Calu3 (cell line): ENCODE measurements around the gene MN1. TPM values are rescaled to one million over a fixed set of nuclear protein-coding genes. Genes with fewer than 3 reads are reported as not detected.

Experiments
- BruUV-seq: library from RNA; stranded (reverse); fragments of 400-500 nt; replicated peaks from 2 replicates; lab custom pipeline; 2021; lab: Mats Ljungman, UMichigan
- CTCF ChIA-PET: fragments of 300-600 bp; sonication (Branson Sonifier 250); formaldehyde crosslinking; loops from one replicate; lab custom pipeline; 2022; ENCODE audit warnings: antibody characterized with exemption; lab: Charles Lee
- DNase-seq: peaks from one replicate; pipeline ENCODE4 v3.0.0; 2022
- H3K27ac Mint-ChIP-seq: one replicate; pipeline ENCODE4 v1.8.0; 2022; ENCODE audit warnings: mixed read lengths; ENCODE audit not compliant: unreplicated experiment
- H3K27me3 Mint-ChIP-seq: one replicate; pipeline ENCODE4 v1.8.0; 2022; ENCODE audit warnings: mixed read lengths; ENCODE audit not compliant: unreplicated experiment
- H3K36me3 Mint-ChIP-seq: one replicate; pipeline ENCODE4 v1.8.0; 2022; ENCODE audit warnings: mild to moderate bottlenecking, moderate library complexity, mixed read lengths; ENCODE audit not compliant: insufficient read depth, unreplicated experiment
- H3K4me1 Mint-ChIP-seq: one replicate; pipeline ENCODE4 v1.8.0; 2022; ENCODE audit warnings: mild to moderate bottlenecking, low read depth, mixed read lengths; ENCODE audit not compliant: unreplicated experiment
- H3K4me3 Mint-ChIP-seq: one replicate; pipeline ENCODE4 v1.8.0; 2022; ENCODE audit warnings: mild to moderate bottlenecking, low read depth, moderate library complexity, mixed read lengths; ENCODE audit not compliant: unreplicated experiment
- H3K9me3 Mint-ChIP-seq: one replicate; pipeline ENCODE4 v1.8.0; 2022; ENCODE audit warnings: low read depth, mixed read lengths; ENCODE audit not compliant: unreplicated experiment
- intact Hi-C: fragments of 100-400 bp; cut with micrococcal nuclease; formaldehyde crosslinking; loops from one replicate; pipeline ENCODE4 v1.10.0; 2022; ENCODE audit not compliant: unreplicated experiment
- total RNA-seq: library from RNA; stranded (reverse); gene quantifications from 2 replicates; pipeline ENCODE4 v1.2.3, GENCODE V29; 2022
- TF ChIP-seq, protein P1 (sequence below): fragments of 200-600 bp; IDR thresholded peaks from one replicate; pipeline ENCODE4 v1.8.0; 2022; ENCODE audit warnings: antibody characterized with exemption; ENCODE audit not compliant: unreplicated experiment

Gene MN1
- total RNA-seq, 1 experiment from 2014 or later, result 2.3 TPM

DNA sequence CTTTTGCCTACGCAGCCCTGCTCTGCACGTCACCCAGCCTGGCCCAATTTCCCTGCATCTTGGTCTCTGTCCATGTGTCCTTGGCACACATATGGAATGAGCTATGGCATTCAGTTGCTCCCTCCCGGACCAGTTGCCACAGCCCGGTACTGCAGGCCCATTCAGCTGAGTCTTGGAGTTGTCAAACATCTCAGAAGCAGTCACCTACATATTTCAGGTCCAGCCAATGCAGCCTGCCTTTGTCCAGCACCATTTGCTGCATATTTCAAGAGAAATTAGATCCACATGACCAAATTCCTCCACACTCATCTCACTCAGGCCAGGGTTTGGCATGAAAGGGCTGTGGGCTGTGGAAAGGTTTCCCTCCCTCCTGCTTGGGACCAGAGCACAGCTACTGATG is 76.8 kb downstream of the MN1 start:
- no peaks in the 10 kb centered on the region for H3K36me3 Mint-ChIP-seq
- H3K4me1 Mint-ChIP-seq, result peaks cover 35% of the 10 kb centered on the region
- CTCF ChIA-PET, result no interaction called here

DNA sequence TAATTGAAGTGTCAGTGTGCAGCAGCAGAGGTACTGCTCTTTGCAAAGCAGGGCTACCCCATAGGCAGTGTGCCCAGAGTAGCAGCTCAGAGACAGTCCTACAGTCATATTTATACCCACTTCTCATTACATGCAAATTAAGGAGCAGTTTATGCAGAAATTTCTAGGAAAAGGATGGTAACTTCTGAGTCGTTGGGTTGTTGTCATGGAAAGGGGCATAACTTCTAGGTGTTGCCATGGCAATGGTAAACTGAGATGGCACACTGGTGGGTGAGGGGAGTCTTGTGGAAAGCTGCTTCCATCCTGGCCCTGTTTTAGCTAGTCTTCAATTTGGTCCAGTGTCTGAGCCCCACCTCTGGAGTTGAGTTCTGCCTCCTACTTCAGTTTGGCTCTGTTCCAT is 77.4 kb downstream of the MN1 start:
- BruUV-seq, result no TSS peak
- TF ChIP-seq, protein P1, sequence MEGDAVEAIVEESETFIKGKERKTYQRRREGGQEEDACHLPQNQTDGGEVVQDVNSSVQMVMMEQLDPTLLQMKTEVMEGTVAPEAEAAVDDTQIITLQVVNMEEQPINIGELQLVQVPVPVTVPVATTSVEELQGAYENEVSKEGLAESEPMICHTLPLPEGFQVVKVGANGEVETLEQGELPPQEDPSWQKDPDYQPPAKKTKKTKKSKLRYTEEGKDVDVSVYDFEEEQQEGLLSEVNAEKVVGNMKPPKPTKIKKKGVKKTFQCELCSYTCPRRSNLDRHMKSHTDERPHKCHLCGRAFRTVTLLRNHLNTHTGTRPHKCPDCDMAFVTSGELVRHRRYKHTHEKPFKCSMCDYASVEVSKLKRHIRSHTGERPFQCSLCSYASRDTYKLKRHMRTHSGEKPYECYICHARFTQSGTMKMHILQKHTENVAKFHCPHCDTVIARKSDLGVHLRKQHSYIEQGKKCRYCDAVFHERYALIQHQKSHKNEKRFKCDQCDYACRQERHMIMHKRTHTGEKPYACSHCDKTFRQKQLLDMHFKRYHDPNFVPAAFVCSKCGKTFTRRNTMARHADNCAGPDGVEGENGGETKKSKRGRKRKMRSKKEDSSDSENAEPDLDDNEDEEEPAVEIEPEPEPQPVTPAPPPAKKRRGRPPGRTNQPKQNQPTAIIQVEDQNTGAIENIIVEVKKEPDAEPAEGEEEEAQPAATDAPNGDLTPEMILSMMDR, result no peak
- no peak for DNase-seq
- intact Hi-C loops, result no loop called here
- CTCF ChIA-PET, result interaction anchor here (0.6 kb wide), 1 partner anchor 60 kb away, joined by 3 read pairs; no protein-coding TSS in a partner anchor
- H3K9me3 Mint-ChIP-seq, result peaks cover 4% of the 10 kb centered on the region
- no peak overlapping the region for H3K27ac Mint-ChIP-seq
- no peaks in the 10 kb centered on the region for H3K27me3 Mint-ChIP-seq
- H3K4me1 Mint-ChIP-seq, result peaks cover 35% of the 10 kb centered on the region
- H3K4me3 Mint-ChIP-seq, result no peak overlapping the region
- H3K36me3 Mint-ChIP-seq, result no peaks in the 10 kb centered on the region

More for the DNA sequence above, 76.8 kb downstream of the MN1 start:
- intact Hi-C loops, result no loop called here
- no TSS peak for BruUV-seq
- Mint-ChIP-seq H3K9me3 (peaks cover 4% of the 10 kb centered on the region), H3K27ac (no peak overlapping the region), H3K27me3 (no peaks in the 10 kb centered on the region), H3K4me3 (no peak overlapping the region)
- TF ChIP-seq, protein P1, result no peak
- no peak for DNase-seq

DNA sequence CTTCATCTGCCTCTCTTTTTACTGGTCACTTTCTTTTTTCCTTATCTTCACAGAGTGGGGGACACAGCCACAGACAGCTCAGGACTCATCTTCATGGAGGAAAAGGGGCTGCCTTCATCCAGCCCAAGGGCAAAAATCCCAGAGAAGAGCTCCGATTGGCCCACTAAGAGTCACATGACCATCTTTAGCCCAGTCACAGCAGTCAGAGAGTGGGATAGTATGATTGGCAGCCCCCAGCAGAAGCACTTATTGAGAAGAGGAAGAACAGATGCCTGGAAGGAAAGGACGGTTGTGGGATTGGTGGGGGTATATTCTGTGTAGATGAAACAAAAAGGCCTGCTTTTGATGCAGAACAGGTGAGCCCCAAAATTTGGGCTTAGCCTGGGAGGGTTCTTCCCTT is 77.8 kb downstream of the MN1 start:
- intact Hi-C loops, result no loop called here
- Mint-ChIP-seq H3K4me1 (peaks cover 36% of the 10 kb centered on the region), H3K4me3 (no peak overlapping the region), H3K27me3 (no peaks in the 10 kb centered on the region), H3K36me3 (peaks cover 2% of the 10 kb centered on the region), H3K9me3 (peaks cover 4% of the 10 kb centered on the region), H3K27ac (no peak overlapping the region)
- DNase-seq, result no peak
- no TSS peak for BruUV-seq
- TF ChIP-seq, protein P1, result no peak
- CTCF ChIA-PET, result interaction anchor here (0.6 to 1.1 kb wide), 2 partner anchors 59 to 78 kb away, joined by 3 read pairs; partner anchors contain the start of gene MN1

DNA sequence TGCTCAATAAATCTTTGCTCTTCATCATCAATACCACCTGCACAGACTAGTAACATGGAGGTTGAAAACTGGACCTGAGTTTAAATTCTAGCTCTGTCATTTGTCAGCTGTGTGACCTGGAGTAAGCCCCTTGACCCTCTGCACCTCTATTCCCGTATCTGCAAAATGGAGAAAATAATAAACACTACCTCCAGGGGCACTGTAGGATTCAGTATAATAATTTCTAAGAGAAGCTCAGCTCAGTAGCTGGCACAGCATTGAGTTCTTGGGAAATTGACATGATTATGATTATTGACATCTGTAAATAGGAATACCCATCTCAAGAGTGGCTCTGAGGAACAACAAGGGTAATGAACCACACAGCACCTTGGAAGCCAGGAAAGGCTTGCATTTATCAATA is 78.4 kb downstream of the MN1 start:
- Mint-ChIP-seq H3K4me1 (peaks cover 36% of the 10 kb centered on the region), H3K27me3 (no peaks in the 10 kb centered on the region), H3K36me3 (peaks cover 7% of the 10 kb centered on the region), H3K4me3 (no peak overlapping the region), H3K27ac (no peak overlapping the region), H3K9me3 (peaks cover 4% of the 10 kb centered on the region)
- BruUV-seq, result no TSS peak
- CTCF ChIA-PET, result interaction anchor here (1.1 kb wide), 1 partner anchor 78 kb away, joined by 3 read pairs; the partner anchor contains the start of gene MN1
- DNase-seq, result no peak
- TF ChIP-seq, protein P1, result peak; percentile 48
- intact Hi-C loops, result no loop called here
